HG03025 (cell line): ENCODE measurements around the gene PSMA8.
"Not testable (repeated sequence)": the region's sequence is repeated elsewhere in the genome, so short reads cannot be mapped to it uniquely, and the experiment has no call there.

Source experiments
- ATAC-seq: cut with Tn5 transposase; IDR thresholded peaks from one replicate; pipeline ENCODE4 v1.9.1; 2021; ENCODE audit warnings: mild to moderate bottlenecking, moderate library complexity; ENCODE audit not compliant: unreplicated experiment, low FRiP score

Gene PSMA8

DNA sequence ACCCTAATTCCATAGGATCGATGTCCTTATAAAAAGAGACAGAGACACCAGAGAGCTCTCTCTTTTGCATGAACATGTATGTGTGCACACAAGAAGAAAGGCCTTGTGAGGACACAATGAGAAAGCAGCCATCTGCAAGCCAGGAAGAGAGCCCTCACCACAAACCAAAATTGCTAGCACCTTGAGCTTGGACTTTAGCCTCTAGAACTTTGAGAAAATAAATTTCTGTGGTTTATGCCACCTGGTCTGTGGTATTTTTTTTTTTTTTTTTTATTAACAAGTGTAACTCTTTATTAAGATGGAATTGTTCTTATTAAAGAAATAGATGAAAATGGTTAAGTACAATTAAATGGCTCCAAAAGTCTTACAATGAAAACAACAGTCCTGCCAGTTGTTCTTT, 33.9 kb downstream of the PSMA8 start:
- ATAC-seq: not testable (repeated sequence)

DNA sequence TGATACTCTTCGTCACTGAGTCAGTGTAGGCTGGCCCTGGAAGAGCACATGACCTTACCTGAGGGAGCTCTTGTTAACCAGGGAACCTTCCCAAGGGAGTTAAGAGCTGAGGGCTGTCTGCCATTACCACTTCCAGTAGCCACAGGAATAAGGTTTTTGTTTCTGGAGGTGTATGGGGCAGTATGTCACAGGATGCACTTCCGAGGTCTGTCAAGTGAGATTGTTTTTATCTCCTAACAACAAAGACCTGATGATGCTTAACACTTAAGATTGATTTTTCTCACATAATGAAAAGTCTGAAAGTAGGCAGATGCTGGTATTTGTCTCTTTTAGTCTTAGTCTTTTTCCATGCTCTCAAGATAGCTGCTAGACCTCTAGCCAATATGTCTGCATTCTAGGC, 41.8 kb downstream of the PSMA8 start:
- ATAC-seq: no peak

DNA sequence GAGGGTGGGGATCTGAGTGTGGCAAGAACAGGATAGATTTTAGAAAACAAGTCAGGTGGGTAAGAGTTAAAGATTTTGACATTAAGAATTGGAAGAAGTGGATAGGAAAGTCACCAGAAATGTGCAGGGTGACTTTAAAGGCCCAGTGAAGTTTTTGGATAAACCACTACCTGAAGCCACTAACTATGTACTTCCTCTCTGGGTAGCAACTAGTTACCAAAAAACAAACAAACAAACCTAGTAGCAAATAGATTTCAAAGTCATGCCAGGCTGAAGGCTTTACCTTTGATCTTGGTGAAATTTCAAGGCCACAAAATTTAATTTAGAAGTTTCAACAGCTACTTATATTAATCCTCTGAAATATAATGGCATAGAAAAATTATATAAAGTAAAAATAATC, 42.5 kb downstream of the PSMA8 start:
- no peak for ATAC-seq

DNA sequence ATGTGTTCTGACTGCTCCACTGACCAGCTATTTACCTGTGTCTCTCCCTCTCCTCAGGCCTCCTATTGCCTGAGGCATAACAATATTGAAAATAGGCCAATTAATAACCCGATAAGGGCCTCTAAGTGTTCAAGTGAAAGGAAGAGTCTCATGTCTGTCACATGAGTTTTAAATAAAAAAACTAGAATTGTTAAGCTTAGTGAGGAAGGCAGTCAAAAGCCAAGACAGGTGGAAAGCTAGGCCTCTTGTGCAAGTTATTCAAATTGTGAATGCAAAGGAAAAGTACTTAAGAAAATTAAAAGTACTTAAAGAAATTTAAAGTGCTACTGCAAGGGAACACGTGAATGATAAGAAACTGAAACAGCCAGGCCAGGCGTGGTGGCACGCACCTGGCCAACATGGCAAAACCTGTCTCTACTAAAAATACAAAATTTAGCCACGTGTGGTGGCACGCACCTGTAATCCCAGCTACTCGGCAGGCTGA, 47.7 kb downstream of the PSMA8 start:
- ATAC-seq: no peak

GRCh38 chr18:26183395-26184112, 49.9 kb downstream of the PSMA8 start:
- ATAC-seq: no peak

GRCh38 chr18:26185267-26185666, 51.6 kb downstream of the PSMA8 start:
- no peak for ATAC-seq

GRCh38 chr18:26190506-26190905, 56.8 kb downstream of the PSMA8 start:
- ATAC-seq: peak; percentile 84

GRCh38 chr18:26192233-26192632, 58.6 kb downstream of the PSMA8 start:
- ATAC-seq: no peak

GRCh38 chr18:26196605-26197004, 62.9 kb downstream of the PSMA8 start:
- no peak for ATAC-seq

DNA sequence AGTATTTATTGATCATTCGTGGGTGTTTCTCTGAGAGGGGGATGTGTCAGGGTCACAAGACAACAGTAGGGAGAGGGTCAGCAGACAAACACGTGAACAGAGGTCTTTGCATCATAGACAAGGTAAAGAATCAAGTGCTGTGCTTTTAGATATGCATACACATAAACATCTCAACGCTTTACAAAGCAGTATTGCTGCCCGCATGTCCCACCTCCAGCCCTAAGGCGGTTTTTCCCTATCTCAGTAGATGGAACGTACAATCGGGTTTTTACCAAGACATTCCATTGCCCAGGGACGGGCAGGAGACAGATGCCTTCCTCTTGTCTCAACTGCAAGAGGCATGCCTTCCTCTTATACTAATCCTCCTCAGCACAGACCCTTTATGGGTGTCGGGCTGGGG, 68.3 kb downstream of the PSMA8 start:
- ATAC-seq: not testable (repeated sequence)

DNA sequence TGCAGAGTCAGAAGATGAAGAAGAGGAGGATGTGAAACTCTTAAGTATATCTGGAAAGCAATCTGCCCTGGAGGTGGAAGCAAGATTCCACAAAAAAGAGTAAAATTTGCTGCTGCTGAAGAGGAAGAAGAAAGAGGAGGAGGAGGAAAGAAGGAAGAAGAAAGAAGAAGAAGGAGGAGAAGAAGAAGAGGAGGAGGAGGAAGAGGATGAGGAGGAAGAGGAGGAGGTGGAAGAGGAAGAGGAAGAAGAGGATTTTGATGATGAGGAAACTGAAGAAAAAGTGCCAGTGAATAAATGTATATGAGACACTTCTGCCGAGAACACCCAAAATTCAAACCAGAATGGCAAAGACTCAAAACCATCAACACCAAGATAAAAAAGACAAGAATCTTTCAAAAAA, 71.6 kb downstream of the PSMA8 start:
- ATAC-seq: no peak

- ATAC-seq: no peak
Observed at GRCh38 chr18:26206488-26206887, 72.8 kb downstream of the PSMA8 start.

DNA sequence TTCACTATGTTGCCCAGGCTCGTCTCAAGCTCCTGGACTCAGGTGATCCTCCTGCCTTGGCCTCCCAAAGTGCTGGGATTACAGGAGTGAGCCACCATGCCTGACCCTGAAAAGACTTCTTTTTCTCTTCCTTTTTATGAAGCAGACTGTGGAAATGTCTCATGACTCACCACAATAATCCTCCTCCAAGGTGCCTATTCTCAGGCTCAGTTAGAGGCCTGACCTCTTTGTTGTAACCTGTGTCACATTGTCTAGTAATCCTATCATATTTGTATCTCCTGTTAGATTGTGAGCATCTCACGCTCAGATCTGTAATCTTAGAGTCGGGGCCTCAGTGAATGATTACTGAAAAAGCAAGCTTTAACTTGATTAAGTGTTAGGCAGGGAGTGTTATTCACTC, 74.3 kb downstream of the PSMA8 start:
- no peak for ATAC-seq

- no peak for ATAC-seq
Observed at GRCh38 chr18:26208977-26209376, 75.3 kb downstream of the PSMA8 start.

DNA sequence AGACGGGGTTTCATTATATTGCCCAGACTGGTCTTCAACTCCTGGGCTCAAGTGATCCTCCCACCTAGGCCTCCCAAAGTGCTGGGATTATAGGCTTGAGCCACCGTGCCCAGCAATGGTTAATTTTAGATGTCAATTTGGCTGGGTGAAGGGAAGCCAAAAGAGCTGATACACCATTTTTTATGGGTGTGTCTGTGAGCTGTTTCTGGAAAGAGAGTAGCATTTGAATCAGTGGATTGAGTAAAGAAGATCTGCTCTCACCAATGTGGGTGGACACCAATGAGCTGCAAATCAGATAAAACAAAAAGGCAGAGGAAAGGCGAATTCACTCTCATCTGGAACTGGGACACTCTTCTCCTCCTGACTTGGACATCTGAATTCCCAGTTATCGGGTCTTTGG, 76.5 kb downstream of the PSMA8 start:
- no peak for ATAC-seq

DNA sequence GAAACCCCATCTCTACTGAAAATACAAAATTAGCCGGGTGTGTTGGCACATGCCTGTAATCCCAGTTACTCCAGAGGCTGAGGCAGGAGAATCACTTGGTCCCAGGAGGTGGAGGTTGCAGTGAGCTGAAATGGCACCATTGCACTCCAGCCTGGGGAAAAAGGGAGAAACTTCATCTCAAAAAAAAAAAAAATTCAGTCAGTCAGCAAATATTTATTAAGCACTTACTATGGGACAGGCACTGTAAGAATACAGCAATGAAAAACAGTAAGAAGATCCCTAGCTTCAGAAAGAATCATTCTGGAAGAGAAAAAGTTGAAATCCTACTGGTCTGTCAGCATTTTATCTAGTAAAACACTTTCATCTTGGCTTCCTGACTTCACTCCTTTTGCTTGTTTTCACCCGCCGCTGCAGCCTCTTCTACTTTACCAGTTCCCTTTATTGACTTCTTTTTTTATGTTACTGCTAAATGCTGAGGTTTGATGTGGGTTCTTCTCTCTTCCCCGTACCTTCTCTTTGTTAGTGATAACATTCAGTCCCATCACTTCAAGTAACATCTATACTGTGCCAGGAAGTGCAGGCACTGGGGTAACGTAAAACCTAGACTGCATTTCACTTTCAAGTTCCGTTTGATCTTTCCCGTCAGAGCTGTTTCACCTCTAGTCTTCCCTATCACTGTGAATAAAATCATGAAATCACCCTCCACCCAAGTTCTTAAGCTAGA, 81.7 kb downstream of the PSMA8 start:
- peak; percentile 91 for ATAC-seq

DNA sequence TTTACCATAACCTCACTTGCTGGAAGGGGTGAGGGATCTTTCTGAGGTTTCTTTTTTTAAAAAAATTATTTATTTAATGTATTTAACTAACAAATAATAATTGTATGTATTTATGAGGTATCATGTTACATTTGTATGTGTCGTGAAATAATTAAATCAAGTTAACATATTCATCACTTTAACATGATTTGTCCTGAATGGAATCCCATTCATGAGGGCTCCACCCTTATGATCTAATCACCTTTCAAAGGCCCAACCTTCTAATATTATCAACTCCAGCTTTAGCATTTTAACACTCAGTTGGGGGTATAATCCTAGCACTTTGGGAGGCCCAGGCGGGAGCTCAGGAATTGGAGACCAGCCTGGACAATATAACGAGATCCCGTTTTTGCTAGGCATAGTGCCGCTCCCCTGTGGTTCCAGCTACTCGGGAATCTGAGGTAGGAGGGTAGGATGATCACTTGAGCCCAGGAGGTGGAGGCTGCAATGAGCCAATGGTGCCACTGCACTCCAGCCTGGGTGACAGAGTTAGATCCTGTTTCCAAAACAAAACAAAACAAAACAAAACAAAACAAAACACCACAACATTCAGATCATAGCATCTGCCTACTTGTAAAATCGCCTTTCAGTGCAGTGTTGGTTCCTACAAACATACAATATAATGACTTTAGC, 91.5 kb downstream of the PSMA8 start:
- ATAC-seq: no peak

- ATAC-seq: no peak
Observed at GRCh38 chr18:26225915-26226228, 92.2 kb downstream of the PSMA8 start.

DNA sequence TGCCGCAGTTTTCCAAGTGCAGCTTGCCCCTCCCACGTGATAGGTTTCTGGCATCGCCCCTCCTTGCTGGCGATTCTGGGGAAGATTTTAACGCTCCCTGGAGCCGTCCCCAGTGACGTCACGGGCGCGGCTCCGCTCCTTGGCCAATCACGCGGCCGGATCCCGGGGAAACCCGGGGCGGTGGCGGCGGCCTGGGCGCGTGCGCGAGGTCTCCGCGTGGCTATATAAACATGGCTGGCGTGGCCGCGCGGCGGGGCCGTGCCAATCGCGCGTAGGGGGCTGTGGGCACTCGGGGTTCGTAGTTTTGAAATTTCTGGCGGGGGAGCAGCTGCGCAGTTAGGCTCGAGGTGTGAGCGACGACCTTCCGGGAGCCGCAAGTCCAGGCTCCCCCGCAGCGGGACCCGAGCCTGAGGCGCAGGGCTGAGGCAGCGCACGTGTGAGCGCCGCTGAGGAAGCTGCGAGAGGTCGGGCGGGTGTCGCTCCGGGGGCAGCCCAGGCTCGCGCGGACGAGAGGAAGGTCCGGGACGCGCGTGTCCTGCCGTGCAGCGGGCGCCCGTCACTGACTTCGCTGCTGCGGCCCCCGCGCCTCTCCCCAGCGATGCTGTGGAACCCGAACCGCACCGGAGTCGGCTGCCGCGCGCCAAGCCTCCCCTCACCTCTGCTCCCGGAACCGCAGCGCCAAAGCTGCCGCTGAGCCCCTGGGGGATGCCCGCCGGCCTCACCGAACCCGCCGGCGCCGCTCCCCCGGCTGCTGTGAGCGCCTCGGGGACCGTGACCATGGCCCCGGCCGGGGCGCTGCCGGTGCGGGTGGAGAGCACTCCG, 92.8 kb downstream of the PSMA8 start, which contains the start of gene TAF4B:
TSS of gene TAF4B (plus strand) at position 217 of the 822 bp plus-strand sequence. CDS start at position 706, 489 bp downstream.
- ATAC-seq: peak; percentile 92

GRCh38 chr18:26227051-26227670, 93.5 kb downstream of the PSMA8 start:
- no peak for ATAC-seq
